HG03196 (cell line): ENCODE measurements around the gene STX18.

ENCODE experiments used
- ATAC-seq: cut with Tn5 transposase; IDR thresholded peaks from one replicate; pipeline ENCODE4 v1.9.1; 2021; ENCODE audit not compliant: unreplicated experiment

The STX18 gene

GRCh38 chr4:4408132-4408523, 133.7 kb downstream of the STX18 start:
- no peak for ATAC-seq

- no peak for ATAC-seq
Measured at GRCh38 chr4:4407299-4408131, 134.3 kb downstream of the STX18 start.

- ATAC-seq, result no peak
Measured at GRCh38 chr4:4406455-4407298, 135.2 kb downstream of the STX18 start.

- no peak for ATAC-seq
Measured at GRCh38 chr4:4405358-4405962, 136.4 kb downstream of the STX18 start.

GRCh38 chr4:4402966-4403365, 138.9 kb downstream of the STX18 start:
- ATAC-seq, result no peak

GRCh38 chr4:4401036-4401435, 140.8 kb downstream of the STX18 start:
- ATAC-seq, result no peak

- ATAC-seq, result no peak
Measured at GRCh38 chr4:4398430-4398829, 143.4 kb downstream of the STX18 start.

GRCh38 chr4:4397441-4397819, 144.4 kb downstream of the STX18 start:
- no peak for ATAC-seq

GRCh38 chr4:4396628-4397440, 145.0 kb downstream of the STX18 start:
- no peak for ATAC-seq

GRCh38 chr4:4395849-4396627, 145.8 kb downstream of the STX18 start:
- no peak for ATAC-seq

- no peak for ATAC-seq
Measured at GRCh38 chr4:4395371-4395770, 146.5 kb downstream of the STX18 start.

GRCh38 chr4:4394644-4395043, 147.2 kb downstream of the STX18 start:
- no peak for ATAC-seq

- ATAC-seq, result no peak
Measured at GRCh38 chr4:4392501-4393183, 149.2 kb downstream of the STX18 start.

- no peak for ATAC-seq
Measured at GRCh38 chr4:4391866-4392265, 150.0 kb downstream of the STX18 start.

GRCh38 chr4:4390515-4391240, 151.2 kb downstream of the STX18 start:
- ATAC-seq, result no peak

GRCh38 chr4:4390046-4390445, 151.8 kb downstream of the STX18 start:
- no peak for ATAC-seq

GRCh38 chr4:4388836-4389575, 152.8 kb downstream of the STX18 start:
- ATAC-seq, result no peak

GRCh38 chr4:4388311-4388790, 153.5 kb downstream of the STX18 start:
- ATAC-seq, result no peak
